ENCODE data around the gene TMEM163.
A peak's percentile ranks its signal among the peaks of the same experiment; 100 is the strongest.
"Not testable (repeated sequence)": the region's sequence is repeated elsewhere in the genome, so short reads cannot be mapped to it uniquely, and the experiment has no call there.

The TMEM163 gene

GRCh38 chr2:134718817-134719814 lies at the start of gene TMEM163:
Gene TMEM163, minus strand, starts transcription at chr2:134719000.
- DNase-seq, result peak; percentile 38

- no peak for DNase-seq
These were observed 47.8 kb upstream of the TMEM163 start for GRCh38 chr2:134766583-134766982.

GRCh38 chr2:134765987-134766386 lies 47.2 kb upstream of the TMEM163 start:
- no peak for DNase-seq

- no peak for DNase-seq
These were observed 45.4 kb upstream of the TMEM163 start for GRCh38 chr2:134764164-134764563.

- no peak for DNase-seq
These were observed 44.4 kb upstream of the TMEM163 start for GRCh38 chr2:134763164-134763710.

- DNase-seq, result no peak
These were observed 43.7 kb upstream of the TMEM163 start for GRCh38 chr2:134762508-134762907.

GRCh38 chr2:134760385-134760784 lies 41.6 kb upstream of the TMEM163 start:
- no peak for DNase-seq

GRCh38 chr2:134758633-134759032 lies 39.8 kb upstream of the TMEM163 start:
- no peak for DNase-seq

- not testable (repeated sequence) for DNase-seq
These were observed 33.2 kb upstream of the TMEM163 start for GRCh38 chr2:134751981-134752380.

- no peak for DNase-seq
These were observed 26.7 kb upstream of the TMEM163 start for GRCh38 chr2:134745546-134745945.

- no peak for DNase-seq
These were observed 26.2 kb upstream of the TMEM163 start for GRCh38 chr2:134745023-134745422.

- DNase-seq, result no peak
These were observed 21.1 kb upstream of the TMEM163 start for GRCh38 chr2:134739879-134740301.

GRCh38 chr2:134739236-134739878 lies 20.6 kb upstream of the TMEM163 start:
- no peak for DNase-seq

- no peak for DNase-seq
These were observed 19.5 kb upstream of the TMEM163 start for GRCh38 chr2:134738141-134738870.

- no peak for DNase-seq
These were observed 18.9 kb upstream of the TMEM163 start for GRCh38 chr2:134737671-134738070.

- no peak for DNase-seq
These were observed 17.5 kb upstream of the TMEM163 start for GRCh38 chr2:134736167-134736880.

GRCh38 chr2:134728163-134728562 lies 9.4 kb upstream of the TMEM163 start:
- DNase-seq, result no peak

- DNase-seq, result no peak
These were observed 8.6 kb upstream of the TMEM163 start for GRCh38 chr2:134727385-134727784.

GRCh38 chr2:134726645-134727044 lies 7.8 kb upstream of the TMEM163 start:
- DNase-seq, result no peak

GRCh38 chr2:134725876-134726275 lies 7.1 kb upstream of the TMEM163 start:
- no peak for DNase-seq

GRCh38 chr2:134724341-134724740 lies 5.5 kb upstream of the TMEM163 start:
- no peak for DNase-seq

GRCh38 chr2:134723742-134724141 lies 4.9 kb upstream of the TMEM163 start:
- not testable (repeated sequence) for DNase-seq
